A549 (cell line): ENCODE results near the gene UGT1A7. TPM values are rescaled to one million over a fixed set of nuclear protein-coding genes. Genes with fewer than 3 reads are reported as not detected.
A peak's percentile ranks its signal among the peaks of the same experiment; 100 is the strongest.

Experiments used
- ATAC-seq, 2 experiments: fragments of 200-7000 bp in 1 of 2; fragments of >200 bp in 1 of 2; cut with Nextera tagmentation in 1 of 2; cut with Tn5 transposase in 1 of 2; 3 replicates each; pipeline versions ENCODE4 v1.8.0 to v1.9.1; 2018 to 2020; ENCODE audit warnings: mild to moderate bottlenecking in 1 of 2, moderate library complexity in 1 of 2
- CTCF ChIA-PET: fragments of 300-600 bp; sonication (Branson Sonifier 250); formaldehyde crosslinking; extraction: SDS; loops from one replicate; lab custom pipeline; 2021; ENCODE audit warnings: antibody characterized with exemption, inconsistent platforms; lab: Yijun Ruan, JAX
- POLR2A ChIA-PET: fragments of 350-600 bp; formaldehyde crosslinking; extraction: SDS; loops from one replicate; lab custom pipeline; 2021; ENCODE audit warnings: antibody characterized with exemption, inconsistent platforms; lab: Yijun Ruan, JAX
- DNase-seq, 2 experiments: peaks; one replicate each; pipeline versions ENCODE4 v3.0.0 to v3.0.0-alpha.2; 2011 to 2016; ENCODE audit warnings: low read depth in 1 of 2, low spot score in 1 of 2
- FAIRE-seq: peaks from 2 replicates; lab custom pipeline; 2011; peaks lifted over from hg19 to GRCh38; lab: Jason Lieb, UNC
- H3K27ac ChIP-seq, 2 experiments: fragments of >200 bp; sonication (Bioruptor Twin); formaldehyde crosslinking; 3 replicates each; pipeline ENCODE4 v1.5.1; 2016 to 2017
- H3K4me1 ChIP-seq: fragments of >200 bp; sonication (Bioruptor Twin); formaldehyde crosslinking; 3 replicates; pipeline ENCODE4 v1.6.1; 2016
- H3K4me2 ChIP-seq: fragments of >200 bp; sonication (Bioruptor Twin); formaldehyde crosslinking; 3 replicates; pipeline ENCODE4 v1.6.1; 2016
- H3K4me3 ChIP-seq: fragments of >200 bp; sonication (Bioruptor Twin); formaldehyde crosslinking; 3 replicates; pipeline ENCODE4 v1.5.1; 2016
- H3K9me3 ChIP-seq: fragments of >200 bp; sonication (Bioruptor Twin); formaldehyde crosslinking; 3 replicates; pipeline ENCODE4 v1.6.1; 2016
- BHLHE40 ChIP-seq: IDR thresholded peaks from 2 replicates; pipeline ENCODE4 v1.6.1; 2012; ENCODE audit warnings: low read depth, low read length, inconsistent platforms
- CHD2 ChIP-seq: fragments of 150-350 bp; IDR thresholded peaks from 2 replicates; pipeline ENCODE4 v1.6.1; 2014; ENCODE audit warnings: low read length; ENCODE audit not compliant: partially characterized antibody
- EP300 ChIP-seq, 2 experiments: fragments of >200 bp; sonication (Bioruptor Twin); formaldehyde crosslinking; IDR thresholded peaks; 2 replicates in 1 of 2; 3 replicates in 1 of 2; pipeline ENCODE4 v1.6.1; 2016 to 2017
- ESRRA ChIP-seq: fragments of 150-350 bp; IDR thresholded peaks from 2 replicates; pipeline ENCODE4 v1.6.1; 2014; ENCODE audit warnings: mild to moderate bottlenecking, low read length, borderline replicate concordance
- FOSB ChIP-seq: fragments of 250-450 bp; sonication (Bioruptor Pico); IDR thresholded peaks from 2 replicates; pipeline ENCODE4 v1.5.0; 2020; ENCODE audit warnings: mild to moderate bottlenecking, moderate library complexity
- GATA3 ChIP-seq: IDR thresholded peaks from 2 replicates; pipeline ENCODE4 v1.6.1; 2012; ENCODE audit warnings: borderline replicate concordance
- HDAC2 ChIP-seq: fragments of 200-600 bp; sonication (generic); IDR thresholded peaks from 2 replicates; pipeline ENCODE4 v1.6.1; 2016
- HOXB5 ChIP-seq: fragments of 250-450 bp; sonication (Bioruptor Pico); IDR thresholded peaks from 2 replicates; pipeline ENCODE4 v1.5.0; 2020; ENCODE audit warnings: mild to moderate bottlenecking, moderate library complexity
- JUN ChIP-seq, 2 experiments: fragments of >200 bp; sonication (Bioruptor Twin); formaldehyde crosslinking; IDR thresholded peaks; 2 replicates in 1 of 2; 3 replicates in 1 of 2; pipeline ENCODE4 v1.6.1; 2016 to 2017
- KDM5A ChIP-seq: fragments of 200-600 bp; sonication (generic); IDR thresholded peaks from 2 replicates; pipeline ENCODE4 v1.6.1; 2016; ENCODE audit warnings: antibody characterized with exemption, mild to moderate bottlenecking
- MYC ChIP-seq: IDR thresholded peaks from 2 replicates; pipeline ENCODE4 v1.6.1; 2012; ENCODE audit warnings: mild to moderate bottlenecking, inconsistent platforms, low read length, improper control_type of control experiment, borderline replicate concordance
- NFE2L2 ChIP-seq: fragments of 150-350 bp; conservative IDR thresholded peaks from 2 replicates; pipeline ENCODE4 v1.6.1; 2014; ENCODE audit warnings: low read length
- NR3C1 ChIP-seq: fragments of >200 bp; sonication (Bioruptor Twin); formaldehyde crosslinking; IDR thresholded peaks from 3 replicates; pipeline ENCODE4 v1.6.1; 2017
- PHF8 ChIP-seq: fragments of 200-600 bp; sonication (generic); IDR thresholded peaks from 2 replicates; pipeline ENCODE4 v1.6.1; 2016; ENCODE audit warnings: low read depth, mild to moderate bottlenecking, antibody characterized with exemption, moderate library complexity, borderline replicate concordance
- RFX5 ChIP-seq: fragments of 450-650 bp; IDR thresholded peaks from 2 replicates; pipeline ENCODE4 v1.7.1; 2014; ENCODE audit warnings: antibody characterized with exemption, mild to moderate bottlenecking, moderate library complexity
- SREBF2 ChIP-seq: fragments of 450-650 bp; IDR thresholded peaks from 2 replicates; pipeline ENCODE4 v1.6.1; 2014; ENCODE audit warnings: mild to moderate bottlenecking, moderate library complexity
- TFCP2L1 ChIP-seq: fragments of 250-450 bp; sonication (Bioruptor Pico); IDR thresholded peaks from 2 replicates; pipeline ENCODE4 v1.5.0; 2021; ENCODE audit warnings: mild to moderate bottlenecking
- ZFP36 ChIP-seq: fragments of 450-650 bp; IDR thresholded peaks from 2 replicates; pipeline ENCODE4 v1.6.1; 2014; ENCODE audit warnings: borderline replicate concordance; ENCODE audit not compliant: partially characterized antibody
- ZNF302 ChIP-seq: fragments of 250-450 bp; sonication (Bioruptor Pico); IDR thresholded peaks from 2 replicates; pipeline ENCODE4 v1.9.0; 2021; ENCODE audit warnings: inconsistent platforms, mild to moderate bottlenecking, moderate library complexity
- ZSCAN20 ChIP-seq: fragments of 250-450 bp; sonication (Bioruptor Pico); IDR thresholded peaks from 2 replicates; pipeline ENCODE4 v1.8.0; 2022; ENCODE audit warnings: mild to moderate bottlenecking, moderate library complexity
- WGBS: methylation state at CpG from one replicate; pipeline ENCODE4 v1.1.6; 2017; ENCODE audit errors: missing lambda C conversion rate; 5-methylcytosine and 5-hydroxymethylcytosine counted together
- polyA plus RNA-seq, 4 experiments: library from polyadenylated mRNA; depleted of rRNA in 3 of 4; stranded (reverse); fragments of >200 nt; fragmentation: RNase III in 1 of 4; extraction: RNeasy Plus Mini Kit Qiagen cat#74134 plus additional on column Dnase treatment in 1 of 4; gene quantifications; 2 replicates in 3 of 4; 3 replicates in 1 of 4; pipeline ENCODE4 v1.2.3, GENCODE V29; 2011 to 2017
- TF ChIP-seq, protein P1 (sequence below): IDR thresholded peaks from 2 replicates; pipeline ENCODE4 v1.6.1; 2012
- TF ChIP-seq, protein P2 (sequence below): fragments of 450-650 bp; IDR thresholded peaks from 2 replicates; pipeline ENCODE4 v1.6.1; 2014; ENCODE audit warnings: antibody characterized with exemption
- TF ChIP-seq, protein P3 (sequence below): fragments of >200 bp; sonication (Bioruptor Twin); formaldehyde crosslinking; IDR thresholded peaks from 3 replicates; pipeline ENCODE4 v1.6.1; 2016
- TF ChIP-seq, protein P4 (sequence below): fragments of 200-600 bp; sonication (generic); IDR thresholded peaks from 2 replicates; pipeline ENCODE4 v1.6.1; 2016; ENCODE audit warnings: antibody characterized with exemption, mild to moderate bottlenecking, moderate library complexity
- TF ChIP-seq, protein P5 (sequence below): fragments of 150-350 bp; IDR thresholded peaks from 2 replicates; pipeline ENCODE4 v1.6.1; 2014; ENCODE audit warnings: low read depth, mild to moderate bottlenecking, low read length

Gene UGT1A7
- polyA plus RNA-seq, 2 of the 4 experiments (the other 2 are of a cell fraction): 8.9 to 9.8 TPM

DNA sequence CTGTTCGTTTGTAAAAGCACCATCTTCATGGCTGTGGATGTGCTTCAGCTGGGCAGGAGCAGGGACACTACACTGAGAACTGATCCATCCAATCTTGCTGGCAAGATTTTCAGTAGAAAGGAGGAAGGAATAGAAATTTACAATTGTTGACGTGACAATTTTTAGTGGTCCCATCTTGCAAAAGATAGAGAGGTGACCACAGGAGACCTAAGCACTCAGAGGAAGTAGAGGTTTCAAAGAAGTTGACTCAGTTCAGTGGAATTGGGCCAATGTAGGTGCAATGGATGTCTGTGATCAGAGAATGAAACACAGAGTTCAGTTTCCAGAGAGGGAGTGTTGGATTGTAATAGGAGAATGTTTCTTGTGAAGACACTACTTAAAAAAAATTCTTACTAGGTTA, 32.4 kb downstream of the UGT1A7 start:
- POLR2A ChIA-PET: no interaction called here
- TF ChIP-seq GATA3: no peak
- TF ChIP-seq BHLHE40: no peak
- no peak for TF ChIP-seq PHF8
- no peak for TF ChIP-seq ZFP36
- no peak for TF ChIP-seq ESRRA
- TF ChIP-seq SREBF2: no peak
- TF ChIP-seq, protein P1, sequence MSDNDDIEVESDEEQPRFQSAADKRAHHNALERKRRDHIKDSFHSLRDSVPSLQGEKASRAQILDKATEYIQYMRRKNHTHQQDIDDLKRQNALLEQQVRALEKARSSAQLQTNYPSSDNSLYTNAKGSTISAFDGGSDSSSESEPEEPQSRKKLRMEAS: no peak
- no peak for TF ChIP-seq MYC
- no peak for TF ChIP-seq EP300 (IDR thresholded peaks at IDR 0.05)
- TF ChIP-seq, protein P2, sequence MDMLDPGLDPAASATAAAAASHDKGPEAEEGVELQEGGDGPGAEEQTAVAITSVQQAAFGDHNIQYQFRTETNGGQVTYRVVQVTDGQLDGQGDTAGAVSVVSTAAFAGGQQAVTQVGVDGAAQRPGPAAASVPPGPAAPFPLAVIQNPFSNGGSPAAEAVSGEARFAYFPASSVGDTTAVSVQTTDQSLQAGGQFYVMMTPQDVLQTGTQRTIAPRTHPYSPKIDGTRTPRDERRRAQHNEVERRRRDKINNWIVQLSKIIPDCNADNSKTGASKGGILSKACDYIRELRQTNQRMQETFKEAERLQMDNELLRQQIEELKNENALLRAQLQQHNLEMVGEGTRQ: no peak
- TF ChIP-seq FOSB (CRISPR knock-in tag): no peak
- TF ChIP-seq, protein P3, sequence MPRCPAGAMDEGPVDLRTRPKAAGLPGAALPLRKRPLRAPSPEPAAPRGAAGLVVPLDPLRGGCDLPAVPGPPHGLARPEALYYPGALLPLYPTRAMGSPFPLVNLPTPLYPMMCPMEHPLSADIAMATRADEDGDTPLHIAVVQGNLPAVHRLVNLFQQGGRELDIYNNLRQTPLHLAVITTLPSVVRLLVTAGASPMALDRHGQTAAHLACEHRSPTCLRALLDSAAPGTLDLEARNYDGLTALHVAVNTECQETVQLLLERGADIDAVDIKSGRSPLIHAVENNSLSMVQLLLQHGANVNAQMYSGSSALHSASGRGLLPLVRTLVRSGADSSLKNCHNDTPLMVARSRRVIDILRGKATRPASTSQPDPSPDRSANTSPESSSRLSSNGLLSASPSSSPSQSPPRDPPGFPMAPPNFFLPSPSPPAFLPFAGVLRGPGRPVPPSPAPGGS: no peak
- TF ChIP-seq CHD2: no peak
- TF ChIP-seq NR3C1: no peak
- TF ChIP-seq KDM5A: no peak
- no peak for TF ChIP-seq ZSCAN20
- TF ChIP-seq, all 56 proteins: peak for 0
- Histone ChIP-seq H3K9me3 (peaks cover 15% of the 10 kb centered on the region; the same call in 2 of the 3 replicates), H3K4me1 (peaks cover 26% of the 10 kb centered on the region), H3K4me2 (no peak overlapping the region), H3K4me3 (no peak overlapping the region), H3K27ac (peak overlapping the region; percentile 98 to 100)
- FAIRE-seq (no peak), DNase-seq (no peak), ATAC-seq (no peak)
- CTCF ChIA-PET: no interaction called here
- 92% methylated on average over 2 of the region's 2 CpGs for WGBS

DNA sequence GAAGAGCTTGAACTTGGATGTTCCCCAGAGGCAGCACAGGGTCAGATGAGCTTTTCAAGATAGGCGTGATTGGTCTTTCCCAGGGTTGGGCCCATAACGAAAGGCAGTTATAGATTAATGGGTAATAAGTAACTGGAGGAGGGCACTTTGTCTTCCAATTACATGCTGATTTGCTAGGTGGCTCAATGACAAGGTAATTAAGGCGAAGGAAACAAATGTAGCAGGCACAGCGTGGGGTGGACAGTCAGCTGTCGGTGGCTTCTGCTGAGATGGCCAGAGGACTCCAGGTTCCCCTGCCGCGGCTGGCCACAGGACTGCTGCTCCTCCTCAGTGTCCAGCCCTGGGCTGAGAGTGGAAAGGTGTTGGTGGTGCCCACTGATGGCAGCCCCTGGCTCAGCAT, 36.9 kb downstream of the UGT1A7 start, which contains the start of gene UGT1A4:
TSS of gene UGT1A4 (plus strand) at position 185 of the 400 bp plus-strand sequence. CDS start at position 270, 85 bp downstream.
- H3K9me3 ChIP-seq: peaks cover 3% of the 10 kb centered on the region; the same call in 1 of the 3 replicates
- peaks cover 7% of the 10 kb centered on the region; the same call in 1 of the 3 replicates for H3K4me1 ChIP-seq
- no peak within 1 kb of the TSS for H3K4me3 ChIP-seq
- peak within 1 kb of the TSS; percentile 28 to 66; a peak in 4 of 6 replicates for H3K27ac ChIP-seq
- WGBS: 96% methylated on average over 7 of the region's 7 CpGs
- POLR2A ChIA-PET: no interaction called here
- DNase-seq (no peak), FAIRE-seq (no peak), ATAC-seq (no peak; a peak in 1 of 6 replicates)
- TF ChIP-seq BHLHE40 (no peak), SREBF2 (no peak), RFX5 (no peak), NFE2L2 (no peak), HOXB5 (no peak), ZSCAN20 (no peak), PHF8 (no peak), NR3C1 (no peak), KDM5A (no peak), HDAC2 (no peak), JUN (IDR thresholded peaks at IDR 0.05) (no peak), ZNF302 (CRISPR knock-in tag) (no peak), TFCP2L1 (CRISPR knock-in tag) (no peak), ESRRA (no peak)
- TF ChIP-seq, protein P4, sequence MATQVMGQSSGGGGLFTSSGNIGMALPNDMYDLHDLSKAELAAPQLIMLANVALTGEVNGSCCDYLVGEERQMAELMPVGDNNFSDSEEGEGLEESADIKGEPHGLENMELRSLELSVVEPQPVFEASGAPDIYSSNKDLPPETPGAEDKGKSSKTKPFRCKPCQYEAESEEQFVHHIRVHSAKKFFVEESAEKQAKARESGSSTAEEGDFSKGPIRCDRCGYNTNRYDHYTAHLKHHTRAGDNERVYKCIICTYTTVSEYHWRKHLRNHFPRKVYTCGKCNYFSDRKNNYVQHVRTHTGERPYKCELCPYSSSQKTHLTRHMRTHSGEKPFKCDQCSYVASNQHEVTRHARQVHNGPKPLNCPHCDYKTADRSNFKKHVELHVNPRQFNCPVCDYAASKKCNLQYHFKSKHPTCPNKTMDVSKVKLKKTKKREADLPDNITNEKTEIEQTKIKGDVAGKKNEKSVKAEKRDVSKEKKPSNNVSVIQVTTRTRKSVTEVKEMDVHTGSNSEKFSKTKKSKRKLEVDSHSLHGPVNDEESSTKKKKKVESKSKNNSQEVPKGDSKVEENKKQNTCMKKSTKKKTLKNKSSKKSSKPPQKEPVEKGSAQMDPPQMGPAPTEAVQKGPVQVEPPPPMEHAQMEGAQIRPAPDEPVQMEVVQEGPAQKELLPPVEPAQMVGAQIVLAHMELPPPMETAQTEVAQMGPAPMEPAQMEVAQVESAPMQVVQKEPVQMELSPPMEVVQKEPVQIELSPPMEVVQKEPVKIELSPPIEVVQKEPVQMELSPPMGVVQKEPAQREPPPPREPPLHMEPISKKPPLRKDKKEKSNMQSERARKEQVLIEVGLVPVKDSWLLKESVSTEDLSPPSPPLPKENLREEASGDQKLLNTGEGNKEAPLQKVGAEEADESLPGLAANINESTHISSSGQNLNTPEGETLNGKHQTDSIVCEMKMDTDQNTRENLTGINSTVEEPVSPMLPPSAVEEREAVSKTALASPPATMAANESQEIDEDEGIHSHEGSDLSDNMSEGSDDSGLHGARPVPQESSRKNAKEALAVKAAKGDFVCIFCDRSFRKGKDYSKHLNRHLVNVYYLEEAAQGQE: no peak
- TF ChIP-seq, protein P5, sequence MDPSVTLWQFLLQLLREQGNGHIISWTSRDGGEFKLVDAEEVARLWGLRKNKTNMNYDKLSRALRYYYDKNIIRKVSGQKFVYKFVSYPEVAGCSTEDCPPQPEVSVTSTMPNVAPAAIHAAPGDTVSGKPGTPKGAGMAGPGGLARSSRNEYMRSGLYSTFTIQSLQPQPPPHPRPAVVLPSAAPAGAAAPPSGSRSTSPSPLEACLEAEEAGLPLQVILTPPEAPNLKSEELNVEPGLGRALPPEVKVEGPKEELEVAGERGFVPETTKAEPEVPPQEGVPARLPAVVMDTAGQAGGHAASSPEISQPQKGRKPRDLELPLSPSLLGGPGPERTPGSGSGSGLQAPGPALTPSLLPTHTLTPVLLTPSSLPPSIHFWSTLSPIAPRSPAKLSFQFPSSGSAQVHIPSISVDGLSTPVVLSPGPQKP: no peak
- TF ChIP-seq, all 56 proteins: peak for 0
- CTCF ChIA-PET: interaction anchor here (1.1 to 1.4 kb wide), 2 partner anchors 12 to 114 kb away, joined by 4 to 5 read pairs; no protein-coding TSS in a partner anchor
- H3K4me2 ChIP-seq: no peak within 1 kb of the TSS
